ENCODE measurements around the gene ANGPTL7. TPM values are rescaled to one million over a fixed set of nuclear protein-coding genes. Genes with fewer than 3 reads are reported as not detected.

The ANGPTL7 gene
- total and polyA plus RNA-seq, 2 of the 8 experiments (the other 6 are each of a cell fraction or from before 2014, with no cell fraction given), result not detected

GRCh38 chr1:11144570-11145256 lies 44.4 kb upstream of the ANGPTL7 start:
- Histone ChIP-seq H2AFZ (ENCODE audit: low read length) (no peak overlapping the region), H4K8ac (ENCODE audit: extremely low read depth, insufficient read depth, low read length) (no peak overlapping the region), H3K4ac (replicated peaks; ENCODE audit: insufficient read length, low read depth, low read length) (no peak overlapping the region), H3K4me2 (ENCODE audit: insufficient read depth in 1 of 2, low read depth in 2 of 2, low read length in 2 of 2) (no peak overlapping the region), H3K18ac (ENCODE audit: extremely low read depth, low read length) (no peak overlapping the region), H3K36me3 (ENCODE audit: control insufficient read depth in 2 of 4, insufficient read depth in 4 of 4, low read length in 3 of 4) (peaks cover 15 to 55% (median 41%) of the 10 kb centered on the region in 4 experiments; a peak in 7 of 8 replicates), H4K91ac (replicated peaks; ENCODE audit: insufficient read length, low read length) (no peak overlapping the region), H2BK12ac (ENCODE audit: low read depth, low read length) (no peak overlapping the region), H3K23me2 (ENCODE audit: low read depth, low read length) (no peaks in the 10 kb centered on the region; the same call in 1 of the 2 replicates), H3K4me3 (ENCODE audit: extremely low read depth in 1 of 4, insufficient read depth in 2 of 4, low read depth in 3 of 4, low read length in 4 of 4) (no peak overlapping the region), H3K27me3 (replicated peaks in 1 of 4; ENCODE audit: control insufficient read depth in 3 of 4, extremely low read depth in 1 of 4, insufficient read depth in 3 of 4, low read length in 3 of 4) (no peaks in the 10 kb centered on the region), H4K5ac (ENCODE audit: insufficient read length, low read depth, low read length) (no peak overlapping the region), H3K9me3 (ENCODE audit: insufficient read depth in 2 of 2, low read depth in 1 of 2, low read length in 1 of 2) (no peaks in the 10 kb centered on the region), H2BK120ac (replicated peaks; ENCODE audit: low read depth, low read length) (no peak overlapping the region), H3K79me1 (ENCODE audit: low read depth, low read length) (no peaks in the 10 kb centered on the region), H2BK5ac (ENCODE audit: low read depth, low read length) (no peak overlapping the region), H3K14ac (ENCODE audit: insufficient read length) (no peak overlapping the region), H3K27ac (ENCODE audit: low read depth, low read length) (no peak overlapping the region), H3K79me2 (ENCODE audit: control insufficient read depth in 1 of 2, insufficient read depth in 2 of 2, low read length in 2 of 2) (no peaks in the 10 kb centered on the region), H3K4me1 (replicated peaks in 1 of 4; ENCODE audit: control insufficient read depth in 3 of 4, insufficient read depth in 4 of 4, low read length in 3 of 4) (no peaks in the 10 kb centered on the region), H4K20me1 (replicated peaks in 1 of 2; ENCODE audit: control insufficient read depth in 1 of 2, insufficient read depth in 2 of 2, low read length in 2 of 2) (peaks cover 0 to 1% of the 10 kb centered on the region in 2 experiments), H3K23ac (ENCODE audit: insufficient read length) (no peak overlapping the region), H2BK15ac (ENCODE audit: low read length) (no peak overlapping the region), H3K9ac (replicated peaks in 1 of 4; ENCODE audit: extremely low read depth in 1 of 4, low read depth in 3 of 4, low read length in 3 of 4) (no peak overlapping the region), H3K56ac (replicated peaks; ENCODE audit: insufficient read length, low read depth, low read length) (no peak overlapping the region), H2AK5ac (ENCODE audit: low read depth, low read length) (no peak overlapping the region), H2BK20ac (ENCODE audit: low read length) (no peak overlapping the region)
- ChIA-PET CTCF (ENCODE audit: partially characterized antibody) (interaction anchor here (0.8 to 2.0 kb wide), 3 partner anchors 11 to 107 kb away, joined by 3 to 10 read pairs (median 4); no protein-coding TSS in a partner anchor), POLR2A (ENCODE audit: partially characterized antibody) (interaction anchor here (1.0 kb wide), 1 partner anchor 114 kb away, joined by 3 read pairs; no protein-coding TSS in a partner anchor)
- no peak for FAIRE-seq
- WGBS, 2 experiments (ENCODE audit: extremely low coverage in 1 of 2, insufficient coverage in 1 of 2, insufficient read length in 1 of 2, insufficient replicate concordance in 2 of 2, low coverage in 1 of 2, low lambda C conversion rate in 2 of 2, missing lambda C conversion rate in 1 of 2), result 88% methylated on average over 12 of the region's 12 CpGs; no CpG with 5 or more reads in 1 of the 2 experiments
- DNase-seq (ENCODE audit: low read depth in 1 of 2, low spot score in 2 of 2), result no peak
- TF ChIP-seq, protein P1, sequence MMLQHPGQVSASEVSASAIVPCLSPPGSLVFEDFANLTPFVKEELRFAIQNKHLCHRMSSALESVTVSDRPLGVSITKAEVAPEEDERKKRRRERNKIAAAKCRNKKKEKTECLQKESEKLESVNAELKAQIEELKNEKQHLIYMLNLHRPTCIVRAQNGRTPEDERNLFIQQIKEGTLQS (IDR thresholded peaks at IDR 0.05; ENCODE audit: insufficient read depth, low read depth, low read length), result no peak
- TF ChIP-seq CBX5 (IDR thresholded peaks at IDR 0.05; ENCODE audit: low read depth, low read length) (no peak), EZH2 (IDR thresholded peaks at IDR 0.05; ENCODE audit: low read depth, low read length, severe bottlenecking) (no peak)

Measured in H1 (cell line).